IMR-90 (cell line): ENCODE data around the gene STAMBPL1. TPM values are rescaled to one million over a fixed set of nuclear protein-coding genes. Genes with fewer than 3 reads are reported as not detected.

Experiments used
- ATAC-seq: fragments of 200-7000 bp; cut with Tn5 transposase; 2 replicates; pipeline ENCODE4 v1.9.1; 2020; ENCODE audit warnings: low read depth, mild to moderate bottlenecking, moderate library complexity
- BruUV-seq: library from RNA; stranded (reverse); fragments of 400-500 nt; replicated peaks from 2 replicates; lab custom pipeline; 2021; lab: Mats Ljungman, UMichigan
- CTCF ChIA-PET: fragments of 300-600 bp; formaldehyde crosslinking; extraction: SDS; loops from one replicate; lab custom pipeline; 2021; ENCODE audit warnings: antibody characterized with exemption; lab: Yijun Ruan, JAX
- POLR2A ChIA-PET: fragments of 300-600 bp; sonication (Branson Sonifier 250); formaldehyde crosslinking; loops from one replicate; lab custom pipeline; 2022; ENCODE audit warnings: antibody characterized with exemption; ENCODE audit not compliant: unreplicated experiment; lab: Charles Lee
- DNase-seq: peaks from one replicate; pipeline ENCODE4 v3.0.0; 2013
- H2AFZ ChIP-seq: replicated peaks from 2 replicates; pipeline ENCODE3; 2013; ENCODE audit warnings: low read length, mild to moderate bottlenecking; ENCODE audit not compliant: poor library complexity
- H2AK5ac ChIP-seq: 2 replicates; pipeline ENCODE4 v1.6.1; 2013; ENCODE audit warnings: low read depth, low read length, inconsistent platforms
- H2AK9ac ChIP-seq: replicated peaks from 2 replicates; pipeline ENCODE3; 2013; ENCODE audit warnings: mild to moderate bottlenecking, low read depth, low read length, moderate library complexity; ENCODE audit not compliant: poor library complexity
- H2BK120ac ChIP-seq: 2 replicates; pipeline ENCODE4 v1.6.1; 2013; ENCODE audit warnings: low read depth, low read length, inconsistent platforms
- H2BK15ac ChIP-seq: 3 replicates; pipeline ENCODE4 v1.6.1; 2013; ENCODE audit warnings: low read depth, low read length, inconsistent platforms
- H2BK20ac ChIP-seq: 2 replicates; pipeline ENCODE4 v1.6.1; 2013; ENCODE audit warnings: low read depth, mild to moderate bottlenecking, inconsistent platforms, low read length, moderate library complexity
- H2BK5ac ChIP-seq: 2 replicates; pipeline ENCODE4 v1.6.1; 2013; ENCODE audit warnings: mild to moderate bottlenecking, low read depth, low read length, inconsistent platforms; ENCODE audit not compliant: poor library complexity, severe bottlenecking
- H3K14ac ChIP-seq: replicated peaks from 2 replicates; pipeline ENCODE4 v1.6.1; 2013; ENCODE audit warnings: low read depth, low read length, inconsistent platforms
- H3K18ac ChIP-seq: 2 replicates; pipeline ENCODE4 v1.6.1; 2013; ENCODE audit warnings: low read depth, low read length, control low read depth
- H3K23ac ChIP-seq: 2 replicates; pipeline ENCODE4 v1.6.1; 2013; ENCODE audit warnings: low read depth, low read length, inconsistent platforms
- H3K27ac ChIP-seq: 2 replicates; pipeline ENCODE4 v1.5.1; 2013; ENCODE audit warnings: mild to moderate bottlenecking, control low read depth, low read length; ENCODE audit not compliant: insufficient read depth
- H3K27me3 ChIP-seq: 2 replicates; pipeline ENCODE4 v1.6.1; 2013; ENCODE audit warnings: low read length; ENCODE audit not compliant: control insufficient read depth, insufficient read depth
- H3K36me3 ChIP-seq: 2 replicates; pipeline ENCODE4 v1.6.1; 2013; ENCODE audit warnings: low read length, mixed read lengths; ENCODE audit not compliant: control insufficient read depth, insufficient read depth
- H3K4ac ChIP-seq: 2 replicates; pipeline ENCODE4 v1.6.1; 2013; ENCODE audit warnings: low read depth, low read length, inconsistent platforms
- H3K4me1 ChIP-seq: 2 replicates; pipeline ENCODE4 v1.6.1; 2013; ENCODE audit warnings: low read length, mixed read lengths; ENCODE audit not compliant: control insufficient read depth, insufficient read depth
- H3K4me2 ChIP-seq: 2 replicates; pipeline ENCODE4 v1.6.1; 2013; ENCODE audit warnings: low read depth, mild to moderate bottlenecking, control low read depth, low read length, moderate library complexity
- H3K4me3 ChIP-seq: 2 replicates; pipeline ENCODE4 v1.5.1; 2013; ENCODE audit warnings: low read depth, mild to moderate bottlenecking, control low read depth, low read length, moderate library complexity; ENCODE audit not compliant: insufficient read depth
- H3K56ac ChIP-seq: 2 replicates; pipeline ENCODE4 v1.6.1; 2013; ENCODE audit warnings: low read length, inconsistent platforms; ENCODE audit not compliant: insufficient read depth; ENCODE audit errors: extremely low read depth
- H3K79me1 ChIP-seq, 2 experiments: 2 replicates each; pipeline ENCODE4 v1.6.1; 2013; ENCODE audit warnings: low read length in 2 of 2, inconsistent platforms in 1 of 2, low read depth in 1 of 2
- H3K9ac ChIP-seq: 2 replicates; pipeline ENCODE4 v1.6.1; 2013; ENCODE audit warnings: low read depth, low read length, control low read depth
- H3K9me1 ChIP-seq: 2 replicates; pipeline ENCODE4 v1.6.1; 2013; ENCODE audit warnings: low read length, inconsistent platforms; ENCODE audit not compliant: insufficient read depth
- H3K9me3 ChIP-seq: 2 replicates; pipeline ENCODE4 v1.6.1; 2013; ENCODE audit warnings: low read length; ENCODE audit not compliant: control insufficient read depth, insufficient read depth
- H4K20me1 ChIP-seq: 2 replicates; pipeline ENCODE4 v1.6.1; 2013; ENCODE audit warnings: low read length, inconsistent platforms; ENCODE audit not compliant: insufficient read depth
- H4K5ac ChIP-seq: 2 replicates; pipeline ENCODE4 v1.6.1; 2013; ENCODE audit warnings: mild to moderate bottlenecking, low read depth, low read length, control low read depth
- H4K8ac ChIP-seq, 2 experiments: 2 replicates each; pipeline ENCODE4 v1.6.1; 2013; ENCODE audit warnings: low read depth in 2 of 2, low read length in 2 of 2, control low read depth in 1 of 2, inconsistent platforms in 1 of 2
- H4K91ac ChIP-seq: 2 replicates; pipeline ENCODE4 v1.6.1; 2013; ENCODE audit warnings: low read depth, low read length, inconsistent platforms; ENCODE audit not compliant: insufficient read depth
- BHLHE40 ChIP-seq: fragments of 150-350 bp; IDR thresholded peaks from 2 replicates; pipeline ENCODE4 v1.6.1; 2016; ENCODE audit warnings: mild to moderate bottlenecking, low read depth, low read length
- CEBPB ChIP-seq: IDR thresholded peaks from 2 replicates; pipeline ENCODE4 v1.6.1; 2012; ENCODE audit warnings: low read depth, low read length, improper control_type of control experiment
- CHD1 ChIP-seq: IDR thresholded peaks from 2 replicates; pipeline ENCODE4 v1.6.1; 2012; ENCODE audit warnings: low read depth, low read length, improper control_type of control experiment
- CTCF ChIP-seq: conservative IDR thresholded peaks from 2 replicates; pipeline ENCODE4 v1.5.1; 2012; ENCODE audit warnings: mild to moderate bottlenecking, low read depth, low read length, improper control_type of control experiment
- ELK1 ChIP-seq: fragments of 150-350 bp; IDR thresholded peaks from 2 replicates; pipeline ENCODE4 v1.6.1; 2016; ENCODE audit warnings: low read depth, mild to moderate bottlenecking, low read length, moderate library complexity, borderline replicate concordance
- FOS ChIP-seq: fragments of 150-350 bp; IDR thresholded peaks from 2 replicates; pipeline ENCODE4 v1.6.1; 2016; ENCODE audit warnings: low read depth, low read length
- MAFK ChIP-seq: IDR thresholded peaks from 2 replicates; pipeline ENCODE4 v1.6.1; 2012; ENCODE audit warnings: low read depth, low read length, improper control_type of control experiment
- MAZ ChIP-seq: IDR thresholded peaks from 2 replicates; pipeline ENCODE4 v1.6.1; 2012; ENCODE audit warnings: low read depth, mild to moderate bottlenecking, low read length, improper control_type of control experiment, moderate library complexity, borderline replicate concordance
- MXI1 ChIP-seq: IDR thresholded peaks from 2 replicates; pipeline ENCODE4 v1.6.1; 2012; ENCODE audit warnings: low read depth, mild to moderate bottlenecking, low read length, moderate library complexity, borderline replicate concordance
- NFE2L2 ChIP-seq: fragments of 150-350 bp; IDR thresholded peaks from 2 replicates; pipeline ENCODE4 v1.6.1; 2016; ENCODE audit warnings: low read depth, mild to moderate bottlenecking, low read length
- POLR2A ChIP-seq: IDR thresholded peaks from 2 replicates; pipeline ENCODE4 v1.6.1; 2012; ENCODE audit warnings: mild to moderate bottlenecking, low read depth, low read length
- RAD21 ChIP-seq: IDR thresholded peaks from 2 replicates; pipeline ENCODE4 v1.6.1; 2012; ENCODE audit warnings: low read length, improper control_type of control experiment
- RCOR1 ChIP-seq: IDR thresholded peaks from 2 replicates; pipeline ENCODE4 v1.6.1; 2012; ENCODE audit warnings: mild to moderate bottlenecking, low read length, improper control_type of control experiment; ENCODE audit not compliant: insufficient replicate concordance
- RFX5 ChIP-seq: IDR thresholded peaks from 2 replicates; pipeline ENCODE4 v1.8.0; 2012; ENCODE audit warnings: low read depth, mild to moderate bottlenecking, low read length, moderate library complexity
- SMC3 ChIP-seq: fragments of 150-350 bp; IDR thresholded peaks from 2 replicates; pipeline ENCODE4 v1.6.1; 2016; ENCODE audit warnings: low read depth, mild to moderate bottlenecking, antibody characterized with exemption, low read length, moderate library complexity
- USF2 ChIP-seq: fragments of 150-350 bp; IDR thresholded peaks from 2 replicates; pipeline ENCODE4 v1.6.1; 2017; ENCODE audit warnings: mild to moderate bottlenecking, antibody characterized with exemption, low read length, low read depth
- WGBS, 2 experiments: methylation state at CpG; one replicate each; pipeline versions ENCODE4 v1.1.5 to v1.1.7; 2013; ENCODE audit warnings: missing lambda C conversion rate in 2 of 2; ENCODE audit not compliant: insufficient read length in 1 of 2; ENCODE audit errors: extremely low coverage in 2 of 2; 5-methylcytosine and 5-hydroxymethylcytosine counted together
- dilution Hi-C: fragments of 300-500 bp; cut with HindIII; formaldehyde crosslinking; loops from one replicate; pipeline ENCODE4 v1.14.3; 2018; ENCODE audit warnings: low sequenced_read_pairs; ENCODE audit not compliant: unreplicated experiment
- in situ Hi-C: fragments of 300-500 bp; cut with MboI; formaldehyde crosslinking; loops from 3 replicates; pipeline ENCODE4 v1.14.3; 2019; ENCODE audit warnings: low sequenced_read_pairs, inconsistent platforms, mixed read lengths
- intact Hi-C: fragments of 100-400 bp; cut with micrococcal nuclease; formaldehyde crosslinking; loops from 2 replicates; pipeline ENCODE4 v1.10.0; 2022
- polyA plus RNA-seq, 3 experiments: library from polyadenylated mRNA; depleted of rRNA; stranded (reverse); fragments of >200 nt; gene quantifications; 2 replicates each; pipeline ENCODE4 v1.2.3, GENCODE V29; 2012; ENCODE audit warnings: low replicate concordance in 1 of 3
- total RNA-seq: library from RNA; depleted of rRNA; stranded (reverse); fragments of >200 nt; gene quantifications from 2 replicates; pipeline ENCODE4 v1.2.3, GENCODE V29; 2012

Gene STAMBPL1
- total and polyA plus RNA-seq, 2 of the 4 experiments (the other 2 are of a cell fraction), result 26.8 to 28.1 TPM

GRCh38 chr10:88838766-88839350, 41.2 kb upstream of the STAMBPL1 start:
- CTCF ChIA-PET, result no interaction called here
- H2AK5ac ChIP-seq, result no peak overlapping the region
- H3K4me1 ChIP-seq, result no peaks in the 10 kb centered on the region
- no peak overlapping the region for H4K91ac ChIP-seq
- H2BK5ac ChIP-seq, result no peak overlapping the region
- no peaks in the 10 kb centered on the region for H3K9me1 ChIP-seq
- H3K4me3 ChIP-seq, result no peak overlapping the region
- DNase-seq (no peak), ATAC-seq (no peak)
- H3K9me3 ChIP-seq, result no peaks in the 10 kb centered on the region
- no peak overlapping the region for H4K5ac ChIP-seq
- in situ Hi-C loops (loop anchor here (5.0 to 10.0 kb wide), 2 partner anchors 98 to 386 kb away; no protein-coding TSS in a partner anchor), dilution Hi-C loops (no loop called here), intact Hi-C loops (no loop called here)
- no peak overlapping the region for H3K4ac ChIP-seq
- H3K9ac ChIP-seq, result no peak overlapping the region
- H3K56ac ChIP-seq, result no peak overlapping the region
- H4K8ac ChIP-seq, result no peak overlapping the region
- H2BK120ac ChIP-seq, result no peak overlapping the region
- no peak for TF ChIP-seq MAFK
- TF ChIP-seq FOS, result no peak
- TF ChIP-seq MXI1, result no peak
- TF ChIP-seq NFE2L2, result no peak
- no peak for TF ChIP-seq USF2
- TF ChIP-seq CEBPB, result no peak
- no peak for TF ChIP-seq RCOR1
- TF ChIP-seq MAZ, result no peak
- TF ChIP-seq ELK1, result no peak
- TF ChIP-seq RAD21, result no peak
- TF ChIP-seq POLR2A, result no peak
- TF ChIP-seq SMC3, result no peak
- no peak for TF ChIP-seq CTCF
- TF ChIP-seq RFX5, result no peak
- TF ChIP-seq BHLHE40, result no peak
- TF ChIP-seq CHD1, result no peak
- POLR2A ChIA-PET, result no interaction called here
- BruUV-seq, result no TSS peak
- H3K79me1 ChIP-seq, result no peaks in the 10 kb centered on the region
- no peak overlapping the region for H3K18ac ChIP-seq
- no peaks in the 10 kb centered on the region for H3K36me3 ChIP-seq
- no peak overlapping the region for H3K14ac ChIP-seq
- H3K27me3 ChIP-seq, result no peaks in the 10 kb centered on the region
- no peak overlapping the region for H3K4me2 ChIP-seq
- no peak overlapping the region for H2BK20ac ChIP-seq
- H2AFZ ChIP-seq, result no peak overlapping the region
- no peak overlapping the region for H3K27ac ChIP-seq
- 100% methylated on average over 2 of the region's 5 CpGs; no CpG with 5 or more reads in 1 of the 2 experiments for WGBS, 2 experiments
- H2BK15ac ChIP-seq, result no peak overlapping the region
- no peaks in the 10 kb centered on the region for H4K20me1 ChIP-seq
- H3K23ac ChIP-seq, result no peak overlapping the region
- H2AK9ac ChIP-seq, result no peak overlapping the region
